Panc1 (cell line): ENCODE data around the gene DSCAML1. TPM values are rescaled to one million over a fixed set of nuclear protein-coding genes. Genes with fewer than 3 reads are reported as not detected.

Experiments used
- ATAC-seq: fragments of 200-7000 bp; cut with Tn5 transposase; 2 replicates; pipeline ENCODE4 v1.9.1; 2020; ENCODE audit warnings: mild to moderate bottlenecking, moderate library complexity
- BruUV-seq: library from RNA; stranded (reverse); fragments of 400-500 nt; replicated peaks from 2 replicates; lab custom pipeline; 2021; lab: Mats Ljungman, UMichigan
- CTCF ChIA-PET: fragments of 300-600 bp; sonication (Branson Sonifier 250); formaldehyde crosslinking; loops from one replicate; lab custom pipeline; 2022; ENCODE audit warnings: antibody characterized with exemption; lab: Charles Lee
- POLR2A ChIA-PET: fragments of 300-600 bp; sonication (Branson Sonifier 250); formaldehyde crosslinking; loops from one replicate; lab custom pipeline; 2022; ENCODE audit warnings: antibody characterized with exemption; lab: Charles Lee
- DNase-seq: peaks from one replicate; pipeline ENCODE4 v3.0.0-alpha.2; 2010; ENCODE audit warnings: low read depth, low spot score
- H3K27ac ChIP-seq: 2 replicates; pipeline ENCODE4 v1.5.1; 2011; ENCODE audit warnings: mild to moderate bottlenecking, low read length, inconsistent platforms
- H3K27me3 ChIP-seq: fragments of 200-500 bp; sonication (Bioruptor generic); 2 replicates; pipeline ENCODE4 v1.6.0; 2014; ENCODE audit warnings: low read length, inconsistent platforms; ENCODE audit not compliant: control insufficient read depth, insufficient read depth
- H3K36me3 ChIP-seq: fragments of 200-500 bp; sonication (Bioruptor generic); 2 replicates; pipeline ENCODE4 v1.5.1; 2014; ENCODE audit warnings: inconsistent platforms, mild to moderate bottlenecking, low read length, moderate library complexity; ENCODE audit not compliant: control insufficient read depth, insufficient read depth
- H3K4me1 ChIP-seq: 2 replicates; pipeline ENCODE4 v1.5.1; 2011; ENCODE audit warnings: inconsistent platforms, mild to moderate bottlenecking, low read length, moderate library complexity; ENCODE audit not compliant: control insufficient read depth, insufficient read depth
- H3K4me3 ChIP-seq, 2 experiments: 2 replicates each; pipeline ENCODE4 v1.5.1; 2011 to 2012; ENCODE audit warnings: low read depth in 2 of 2, low read length in 2 of 2, mild to moderate bottlenecking in 2 of 2, inconsistent platforms in 1 of 2, moderate library complexity in 1 of 2
- H3K9me3 ChIP-seq: fragments of 200-500 bp; sonication (Bioruptor generic); 2 replicates; pipeline ENCODE4 v1.5.1; 2014; ENCODE audit warnings: low read depth, mild to moderate bottlenecking, inconsistent platforms, low read length, moderate library complexity; ENCODE audit not compliant: control insufficient read depth, insufficient read depth
- CTCF ChIP-seq: fragments of 450-650 bp; IDR thresholded peaks from 2 replicates; pipeline ENCODE4 v1.5.1; 2017; ENCODE audit warnings: mild to moderate bottlenecking
- POLR2AphosphoS5 ChIP-seq: IDR thresholded peaks from 2 replicates; pipeline ENCODE4 v1.6.1; 2012; ENCODE audit warnings: mild to moderate bottlenecking, low read depth, low read length, moderate library complexity
- REST ChIP-seq, 2 experiments: IDR thresholded peaks; 2 replicates each; pipeline ENCODE4 v1.6.1; 2011 to 2012; ENCODE audit warnings: low read depth in 2 of 2, control low read depth in 1 of 2, low read length in 1 of 2, mild to moderate bottlenecking in 1 of 2, moderate library complexity in 1 of 2; ENCODE audit not compliant: insufficient read depth in 1 of 2
- SIN3A ChIP-seq: IDR thresholded peaks from 2 replicates; pipeline ENCODE4 v1.6.1; 2012; ENCODE audit warnings: low read depth, mild to moderate bottlenecking, low read length, moderate library complexity, borderline replicate concordance; ENCODE audit not compliant: insufficient read depth
- TCF7L2 ChIP-seq: IDR thresholded peaks from 2 replicates; pipeline ENCODE4 v1.6.1; 2011; ENCODE audit warnings: mild to moderate bottlenecking, low read depth, low read length, inconsistent platforms
- in situ Hi-C: cut with HindIII; loops from 2 replicates; pipeline ENCODE4 v1.10.0; 2016; ENCODE audit warnings: low sequenced_read_pairs, low pct_unique_long_range_greater_than_20kb
- intact Hi-C: fragments of 100-400 bp; cut with micrococcal nuclease; formaldehyde crosslinking; loops from one replicate; pipeline ENCODE4 v1.10.0; 2022; ENCODE audit not compliant: unreplicated experiment
- total RNA-seq: library from RNA; stranded (reverse); gene quantifications from one replicate; pipeline ENCODE4 v1.2.1, GENCODE V29; 2021; ENCODE audit not compliant: unreplicated experiment

The DSCAML1 gene
- total RNA-seq, 1 experiment from 2014 or later = 1.6 TPM

- Histone ChIP-seq H3K4me3 (no peak overlapping the region), H3K9me3 (no peaks in the 10 kb centered on the region), H3K27ac (no peak overlapping the region), H3K4me1 (no peaks in the 10 kb centered on the region), H3K27me3 (no peaks in the 10 kb centered on the region), H3K36me3 (no peaks in the 10 kb centered on the region)
- ATAC-seq (no peak), DNase-seq (no peak)
- ChIA-PET POLR2A (no interaction called here), CTCF (no interaction called here)
- TF ChIP-seq CTCF (no peak), TCF7L2 (no peak), REST (IDR thresholded peaks at IDR 0.05; ENCODE audit: insufficient read depth in 1 of 2, low read depth in 2 of 2, low read length in 1 of 2) (no peak), SIN3A (no peak), POLR2AphosphoS5 (no peak)
- in situ Hi-C loops = no loop called here
- intact Hi-C loops = no loop called here
- no TSS peak for BruUV-seq
Measured at GRCh38 chr11:117488996-117489952, 307.7 kb downstream of the DSCAML1 start.

- no peak overlapping the region for H3K27ac ChIP-seq
- no peaks in the 10 kb centered on the region for H3K4me1 ChIP-seq
- BruUV-seq = no TSS peak
- DNase-seq (no peak), ATAC-seq (no peak)
- POLR2A ChIA-PET = no interaction called here
- CTCF ChIA-PET = no interaction called here
- in situ Hi-C loops = no loop called here
- intact Hi-C loops = no loop called here
- no peaks in the 10 kb centered on the region for H3K36me3 ChIP-seq
- TF ChIP-seq POLR2AphosphoS5 (no peak), CTCF (no peak), TCF7L2 (no peak)
- H3K27me3 ChIP-seq = no peaks in the 10 kb centered on the region; the same call in 1 of the 2 replicates
- no peaks in the 10 kb centered on the region for H3K9me3 ChIP-seq
- no peak overlapping the region for H3K4me3 ChIP-seq
Measured at GRCh38 chr11:117486059-117486458, 311.0 kb downstream of the DSCAML1 start.
